GM18870 (cell line): ENCODE data around the gene HES3.

ENCODE experiments used
- ATAC-seq: cut with Tn5 transposase; IDR thresholded peaks from one replicate; pipeline ENCODE4 v1.9.1; 2021; ENCODE audit warnings: moderate library complexity; ENCODE audit not compliant: unreplicated experiment

Gene HES3

GRCh38 chr1:6260961-6261614 is 17.1 kb downstream of the HES3 start, which contains the start of gene GPR153:
TSS of gene GPR153 (minus strand) at chr1:6261098. CDS start at chr1:6254905, 6,193 bp downstream.
- ATAC-seq, result no peak

GRCh38 chr1:6261615-6261995 is 17.6 kb downstream of the HES3 start:
- ATAC-seq, result no peak

GRCh38 chr1:6262555-6263420 is 18.8 kb downstream of the HES3 start:
- no peak for ATAC-seq

GRCh38 chr1:6263716-6264115 is 19.7 kb downstream of the HES3 start:
- ATAC-seq, result no peak

GRCh38 chr1:6265151-6265550 is 21.2 kb downstream of the HES3 start:
- no peak for ATAC-seq

GRCh38 chr1:6266641-6267040 is 22.7 kb downstream of the HES3 start:
- no peak for ATAC-seq

GRCh38 chr1:6267686-6268322 is 23.8 kb downstream of the HES3 start:
- no peak for ATAC-seq

GRCh38 chr1:6268415-6268814 is 24.4 kb downstream of the HES3 start:
- no peak for ATAC-seq

- no peak for ATAC-seq
Measured at GRCh38 chr1:6269296-6269695, 25.3 kb downstream of the HES3 start.

GRCh38 chr1:6269720-6270400 is 25.9 kb downstream of the HES3 start:
- ATAC-seq, result no peak

GRCh38 chr1:6270401-6270800 is 26.4 kb downstream of the HES3 start:
- no peak for ATAC-seq

- no peak for ATAC-seq
Measured at GRCh38 chr1:6271006-6271405, 27.0 kb downstream of the HES3 start.

GRCh38 chr1:6271554-6271953 is 27.6 kb downstream of the HES3 start:
- ATAC-seq, result no peak

GRCh38 chr1:6272452-6272851 is 28.5 kb downstream of the HES3 start:
- ATAC-seq, result no peak

- no peak for ATAC-seq
Measured at GRCh38 chr1:6272868-6273267, 28.9 kb downstream of the HES3 start.

- ATAC-seq, result no peak
Measured at GRCh38 chr1:6273380-6273891, 29.5 kb downstream of the HES3 start.

GRCh38 chr1:6274102-6274501 is 30.1 kb downstream of the HES3 start:
- ATAC-seq, result no peak

- ATAC-seq, result no peak
Measured at GRCh38 chr1:6274622-6275139, 30.7 kb downstream of the HES3 start.

- ATAC-seq, result no peak
Measured at GRCh38 chr1:6275826-6276782, 32.1 kb downstream of the HES3 start.
